GM12872 (cell line): Measurements from ENCODE around the gene SCAI.

ENCODE experiments used
- CTCF ChIP-seq: IDR thresholded peaks from 3 replicates; pipeline ENCODE4 v1.5.1; 2011; ENCODE audit warnings: low read depth, mild to moderate bottlenecking, low read length, moderate library complexity; ENCODE audit not compliant: insufficient read depth

SCAI gene

DNA sequence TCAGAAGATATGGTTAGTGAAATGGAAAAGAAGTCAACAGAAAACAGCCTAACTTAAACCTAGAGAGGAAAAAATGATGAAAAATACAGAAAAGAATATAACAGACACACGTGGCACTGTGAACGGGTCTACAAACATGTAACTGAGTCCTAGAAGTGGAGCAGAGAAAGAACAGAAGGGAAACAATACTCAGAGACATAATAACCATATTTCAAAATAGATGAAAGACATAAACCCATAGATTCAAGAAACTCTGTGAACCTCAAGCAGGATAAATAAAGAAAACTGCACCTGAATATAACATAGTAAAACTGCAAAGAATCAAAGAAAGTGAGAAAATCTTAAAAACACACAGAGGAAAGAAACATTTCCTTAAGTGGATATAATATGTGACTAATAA is 134.7 kb downstream of the SCAI start:
- TF ChIP-seq CTCF = no peak

DNA sequence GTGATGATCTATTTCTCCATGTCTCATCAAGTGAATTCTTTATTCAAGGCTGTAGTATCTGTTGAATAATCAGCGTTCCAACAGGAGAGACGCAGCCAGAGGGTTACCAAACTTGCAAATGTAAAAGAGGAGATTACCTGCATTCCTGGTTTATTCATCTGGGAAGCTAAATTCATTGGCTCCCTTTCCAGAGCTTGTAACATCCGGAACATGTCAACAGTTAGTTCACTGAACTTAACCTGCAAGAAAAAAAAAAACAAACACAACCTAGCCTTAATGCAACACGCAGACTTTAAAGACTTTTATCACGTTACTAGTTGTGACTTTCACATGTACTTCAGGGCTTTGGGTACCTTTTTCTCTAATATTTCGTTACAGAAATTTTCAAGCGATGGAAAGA is 140.0 kb downstream of the SCAI start:
- TF ChIP-seq CTCF = no peak

DNA sequence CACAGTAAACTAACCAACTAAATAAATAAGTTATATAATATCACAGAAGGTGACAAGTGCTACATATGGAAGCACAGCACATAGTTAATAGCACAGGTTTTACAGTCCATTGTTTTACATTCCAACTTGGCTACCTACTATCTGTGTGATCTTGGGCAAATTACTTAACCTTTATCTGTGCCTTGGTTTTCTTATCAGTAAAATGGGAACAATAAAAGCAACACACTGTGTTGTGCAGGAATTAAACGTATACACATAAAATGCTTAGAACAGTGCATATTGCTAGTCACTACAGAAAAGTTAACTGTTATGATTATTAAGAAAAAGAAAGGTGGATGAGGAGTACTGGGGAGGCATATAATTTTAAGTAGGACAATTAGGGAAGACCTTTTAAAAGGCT is 159.6 kb downstream of the SCAI start:
- no peak for TF ChIP-seq CTCF

DNA sequence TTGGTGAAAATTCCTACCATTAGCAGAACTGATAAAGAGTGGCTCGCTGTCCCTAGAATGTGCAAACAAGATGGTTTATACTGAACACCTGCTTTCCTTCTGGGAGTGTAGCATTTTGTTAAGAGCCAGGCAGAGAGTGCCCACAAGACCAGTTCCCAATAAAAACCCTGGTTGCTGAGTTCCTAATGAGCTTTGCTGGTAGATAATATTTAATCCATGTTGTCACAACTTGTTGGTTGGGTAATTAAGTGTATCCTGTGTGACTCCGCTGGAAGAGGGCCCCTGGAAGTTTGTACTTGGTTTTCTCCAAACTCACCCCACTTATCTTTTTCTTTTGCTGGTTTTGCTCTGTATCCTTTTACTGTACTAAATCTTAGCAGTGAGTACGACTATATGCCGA is 162.9 kb downstream of the SCAI start:
- no peak for TF ChIP-seq CTCF

DNA sequence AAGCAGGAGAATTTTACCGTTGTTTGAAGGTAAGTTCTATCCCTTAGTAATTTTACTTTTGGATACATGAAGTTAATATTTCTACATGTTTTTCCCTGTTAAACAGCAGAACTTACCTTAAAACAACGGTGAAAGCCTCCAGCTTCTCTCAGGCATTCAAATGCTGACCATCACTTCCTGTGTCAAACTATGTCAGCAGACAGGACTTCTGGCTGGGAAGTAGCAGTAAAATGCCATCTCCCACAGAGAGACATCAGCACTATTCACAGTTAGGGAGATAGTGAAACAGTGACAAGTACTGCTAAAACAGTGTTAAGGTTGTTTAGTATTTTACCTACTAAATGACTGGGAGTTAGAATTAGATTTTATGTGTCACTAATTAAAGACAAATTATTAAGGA is 168.2 kb downstream of the SCAI start:
- TF ChIP-seq CTCF = no peak

DNA sequence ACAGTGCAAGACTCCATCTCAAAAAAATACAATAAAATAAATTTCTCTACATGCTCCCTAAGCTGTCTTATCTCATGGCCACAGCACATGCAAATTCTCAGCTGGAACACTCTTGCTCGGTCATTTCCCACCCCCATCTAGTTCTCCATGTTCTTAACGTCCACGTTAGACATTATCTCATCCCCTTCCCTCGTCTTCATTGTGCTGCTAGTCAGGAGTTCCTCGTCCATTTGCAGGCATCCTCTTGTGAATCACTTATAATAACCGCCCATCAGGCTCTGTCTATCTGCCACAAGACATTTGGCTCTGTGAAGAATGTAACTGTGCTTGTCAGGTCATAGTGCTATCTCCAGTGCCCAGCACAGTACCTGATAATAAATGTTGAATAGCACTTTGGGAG is 169.5 kb downstream of the SCAI start:
- no peak for TF ChIP-seq CTCF

GRCh38 chr9:124972241-124972770 is 171.0 kb downstream of the SCAI start:
- TF ChIP-seq CTCF = no peak

DNA sequence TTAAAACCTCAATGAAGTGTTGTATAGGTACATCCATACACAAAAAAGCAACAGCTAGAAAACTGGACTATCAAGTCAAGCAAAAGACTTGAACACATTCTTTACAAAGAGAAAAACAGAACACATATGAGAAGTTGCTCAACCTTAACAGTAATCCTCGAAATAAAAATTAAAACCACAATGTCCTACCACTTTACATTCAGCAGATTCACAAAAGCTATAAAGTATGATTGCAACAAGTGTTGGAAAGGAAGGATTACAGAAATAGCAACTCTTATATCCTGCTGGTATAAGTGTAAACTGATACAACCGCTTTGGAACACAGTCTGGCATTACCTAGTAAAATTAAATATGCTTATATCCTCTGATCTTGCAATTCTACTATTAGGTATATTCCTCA is 173.9 kb downstream of the SCAI start:
- no peak for TF ChIP-seq CTCF
